HG03135 (cell line): Measurements from ENCODE around the gene RIC1.
"Not testable (repeated sequence)": the region's sequence is repeated elsewhere in the genome, so short reads cannot be mapped to it uniquely, and the experiment has no call there.

Experiments
- ATAC-seq: cut with Tn5 transposase; IDR thresholded peaks from one replicate; pipeline ENCODE4 v1.9.1; 2021; ENCODE audit warnings: mild to moderate bottlenecking, moderate library complexity; ENCODE audit not compliant: unreplicated experiment

RIC1 gene

DNA sequence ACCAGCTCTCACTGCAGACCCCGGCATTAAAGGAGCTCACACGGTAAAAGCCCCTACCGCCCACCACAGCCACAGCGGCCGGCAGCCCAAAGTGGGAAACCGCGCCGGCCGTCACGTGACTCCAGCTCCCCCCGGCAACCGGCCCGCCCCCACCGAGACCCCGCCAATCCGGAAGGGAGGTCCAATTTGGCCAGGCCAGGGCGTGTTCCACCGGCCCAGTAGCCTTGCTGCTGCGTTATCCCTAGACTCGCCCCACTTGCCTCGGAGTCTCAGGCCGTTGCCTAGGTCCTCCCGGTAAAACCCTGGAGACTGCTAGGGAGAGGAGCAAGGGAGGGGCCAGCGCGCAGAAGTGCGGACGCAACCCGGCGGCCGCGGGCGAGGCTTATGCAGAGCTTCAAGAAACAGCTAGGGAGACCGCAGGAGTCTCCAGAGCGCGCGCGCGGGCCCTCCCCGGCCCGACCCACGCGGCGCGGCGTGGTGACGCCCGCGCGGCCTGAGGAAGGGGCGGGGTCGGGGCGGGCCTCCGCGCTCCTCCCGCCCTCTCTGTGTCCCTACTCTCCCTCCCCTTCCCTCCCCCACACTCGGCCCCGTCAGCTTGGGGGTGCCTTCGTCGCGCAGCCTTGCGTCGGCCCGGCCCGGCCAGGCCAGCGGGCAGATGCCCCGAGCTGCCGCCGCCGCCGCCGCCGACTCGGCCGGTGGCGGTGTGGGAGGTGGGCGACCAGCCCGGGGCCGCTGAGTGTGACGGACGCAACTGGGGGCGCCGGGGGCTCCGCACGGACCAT is at the start of gene RIC1:
Gene RIC1 (plus strand): TSS at position 578 of the 782 bp plus-strand sequence. CDS start 203 bp downstream, at position 781.
- ATAC-seq: peak; percentile 55

DNA sequence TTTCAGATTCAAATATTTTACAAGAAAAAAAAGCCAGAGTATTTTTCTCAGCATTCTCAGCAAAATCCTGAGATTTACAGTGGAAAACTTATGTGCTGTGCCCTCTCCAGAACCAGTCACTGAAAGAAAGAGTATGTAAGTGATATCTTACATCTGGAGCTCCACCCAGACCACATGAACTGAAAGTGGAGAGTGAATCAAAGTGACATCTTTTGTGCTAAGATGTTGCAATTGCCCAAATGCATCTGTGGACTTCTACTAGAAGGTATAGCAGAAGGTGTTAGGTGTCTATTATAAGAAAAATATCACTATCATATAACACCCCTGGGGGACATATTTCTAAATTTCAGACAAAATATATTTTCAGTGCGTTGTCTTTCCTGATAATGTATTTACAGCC is 49.0 kb upstream of the RIC1 start:
- no peak for ATAC-seq

DNA sequence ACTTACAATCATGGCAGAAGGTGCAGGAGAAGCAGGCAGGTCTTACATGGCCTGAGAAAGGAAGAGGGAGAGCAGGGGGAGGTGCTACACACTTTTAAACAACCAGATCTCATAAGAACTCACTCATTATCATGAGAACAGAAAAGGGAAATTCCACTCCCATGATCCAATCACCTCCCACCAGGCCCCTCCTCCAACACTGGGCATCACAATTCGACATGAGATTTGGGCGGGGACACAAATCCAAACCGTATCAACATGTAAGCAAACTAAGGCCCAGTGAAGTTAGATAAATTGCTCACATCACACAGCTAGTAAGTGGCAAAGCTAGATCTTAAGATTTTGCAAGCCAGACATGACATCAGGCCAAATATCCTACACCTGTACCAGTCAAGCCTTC is 48.3 kb upstream of the RIC1 start:
- no peak for ATAC-seq

DNA sequence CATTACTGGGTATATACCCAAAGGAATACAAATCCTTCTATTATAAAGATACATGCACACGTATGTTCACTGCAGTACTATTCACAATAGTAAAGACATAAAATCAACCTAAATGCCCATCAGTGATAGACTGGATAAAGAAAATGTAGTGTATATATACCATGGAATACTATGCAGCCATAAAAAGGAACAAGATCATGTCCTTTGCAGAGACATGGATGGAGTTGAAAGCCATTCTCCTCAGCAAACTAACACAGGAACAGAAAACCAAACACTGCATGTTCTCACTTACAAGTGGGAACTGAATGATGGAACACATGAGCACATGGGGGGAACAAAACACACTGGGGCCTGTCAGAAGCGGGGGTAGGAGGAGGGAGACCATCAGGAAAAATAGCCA is 47.2 kb upstream of the RIC1 start:
- not testable (repeated sequence) for ATAC-seq

DNA sequence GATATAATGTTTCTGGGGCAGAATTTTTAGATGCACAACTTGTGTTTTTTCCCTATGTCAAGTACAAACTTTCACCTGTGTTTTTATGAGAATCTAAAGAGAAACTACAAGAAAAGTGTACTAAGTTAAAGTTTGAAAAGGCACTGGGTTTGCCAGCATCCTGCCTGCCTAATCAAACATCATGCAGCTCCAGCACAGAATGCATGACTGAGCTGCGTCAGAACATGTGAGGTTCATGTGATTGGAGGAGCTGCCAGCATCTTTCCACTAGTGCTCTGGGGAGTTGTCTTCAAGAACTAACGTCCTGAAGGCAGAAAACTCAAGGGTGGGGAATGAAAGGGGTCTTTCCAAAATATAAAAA is 46.1 kb upstream of the RIC1 start:
- ATAC-seq: peak; percentile 64

DNA sequence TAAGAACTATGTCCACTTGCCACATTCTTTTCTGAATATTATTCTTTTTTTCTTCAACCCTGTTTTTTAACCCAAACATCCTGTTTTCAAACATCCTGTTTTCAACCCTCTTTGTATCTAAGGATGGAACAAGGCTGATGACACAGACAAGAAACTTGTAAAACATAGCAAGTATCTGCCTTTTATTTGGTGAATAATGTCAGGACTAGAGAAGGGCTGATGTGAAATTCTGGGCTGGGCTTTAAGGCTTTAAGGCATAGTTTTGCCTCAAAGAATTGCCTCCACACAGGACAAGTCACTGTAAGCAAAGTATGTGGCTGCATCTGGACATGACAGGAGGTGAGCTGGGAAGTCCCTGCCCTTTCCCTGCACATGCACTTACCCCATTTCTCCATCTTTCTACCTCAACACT is 42.5 kb upstream of the RIC1 start:
- ATAC-seq: peak; percentile 27

DNA sequence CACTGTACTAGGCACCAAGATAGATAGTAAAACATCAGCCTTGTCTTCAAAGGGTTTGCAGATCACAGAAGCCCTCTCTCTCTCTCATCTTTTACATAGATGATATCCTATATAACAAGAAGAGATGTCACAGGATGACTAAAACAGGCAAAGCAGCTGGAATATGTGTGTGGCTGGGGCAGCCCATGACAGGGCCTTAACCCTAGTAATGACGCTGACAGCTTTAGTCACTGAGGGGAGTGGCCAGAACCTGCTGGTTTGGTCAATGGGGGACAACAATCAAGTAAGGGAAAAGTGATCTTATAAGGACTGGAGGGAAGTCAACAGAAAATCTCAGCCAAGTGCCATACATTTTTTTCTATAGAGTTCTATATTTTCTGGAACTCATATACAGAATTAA is 41.9 kb upstream of the RIC1 start:
- ATAC-seq: no peak

DNA sequence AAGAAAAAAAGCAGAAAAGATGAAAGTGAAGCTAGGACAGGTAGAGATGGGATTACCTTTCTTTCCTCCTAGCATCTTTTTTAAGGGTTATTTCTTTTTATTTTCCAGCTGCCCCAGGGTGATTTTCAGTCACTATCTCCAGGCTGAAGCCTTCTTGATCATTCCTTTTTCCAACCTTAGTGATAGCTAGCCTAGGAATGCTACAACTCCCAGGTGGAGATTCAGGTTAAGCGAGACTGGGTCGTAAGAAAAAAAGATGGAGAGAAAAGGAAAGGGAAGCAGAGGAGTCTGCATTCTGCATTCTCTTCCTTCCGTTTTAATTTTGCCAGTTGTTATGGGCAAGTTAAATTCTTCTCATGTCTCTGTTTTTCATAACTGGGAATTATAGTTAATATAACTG is 36.7 kb upstream of the RIC1 start:
- ATAC-seq: no peak

GRCh38 chr9:5592904-5593303 is 36.0 kb upstream of the RIC1 start:
- ATAC-seq: no peak

DNA sequence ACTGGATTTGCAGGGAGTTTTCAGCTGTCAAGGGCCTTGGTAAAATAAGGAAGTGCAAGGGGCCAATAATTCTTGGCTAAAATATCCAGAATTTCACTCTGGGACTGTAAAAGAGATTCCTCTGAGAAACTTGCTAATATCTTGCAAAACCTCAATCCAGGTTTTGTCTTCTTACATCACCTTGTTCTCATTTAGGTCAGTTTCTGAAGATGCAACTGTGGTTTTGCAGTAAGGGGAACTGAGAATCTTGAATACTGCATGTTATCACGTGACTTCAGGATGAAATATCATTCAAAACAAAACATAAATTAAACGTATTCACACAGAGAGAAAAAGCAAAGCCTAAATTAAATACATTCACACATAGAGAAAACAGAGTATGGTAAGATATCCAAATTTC is 35.0 kb upstream of the RIC1 start:
- peak; percentile 46 for ATAC-seq

GRCh38 chr9:5596173-5596572 is 32.7 kb upstream of the RIC1 start:
- ATAC-seq: no peak

GRCh38 chr9:5608298-5609225 is 20.3 kb upstream of the RIC1 start:
- peak; percentile 57 for ATAC-seq

DNA sequence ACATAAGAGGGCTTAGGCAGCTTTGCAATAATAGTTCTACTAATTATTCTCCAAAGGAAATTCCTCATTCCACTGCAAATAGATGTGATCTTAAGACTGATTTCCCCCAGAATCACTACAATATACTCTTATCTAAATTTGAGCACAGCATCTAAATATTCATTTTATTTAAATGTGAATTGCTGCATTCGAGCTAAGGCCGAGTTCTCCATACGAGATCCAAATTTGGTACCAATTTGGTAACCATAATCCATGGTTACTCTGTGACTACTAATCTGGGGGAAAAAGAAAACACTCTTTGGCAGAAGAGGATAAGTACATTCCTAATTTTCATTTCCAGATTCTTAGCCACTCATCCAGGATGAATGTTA is 19.7 kb upstream of the RIC1 start:
- ATAC-seq: no peak

DNA sequence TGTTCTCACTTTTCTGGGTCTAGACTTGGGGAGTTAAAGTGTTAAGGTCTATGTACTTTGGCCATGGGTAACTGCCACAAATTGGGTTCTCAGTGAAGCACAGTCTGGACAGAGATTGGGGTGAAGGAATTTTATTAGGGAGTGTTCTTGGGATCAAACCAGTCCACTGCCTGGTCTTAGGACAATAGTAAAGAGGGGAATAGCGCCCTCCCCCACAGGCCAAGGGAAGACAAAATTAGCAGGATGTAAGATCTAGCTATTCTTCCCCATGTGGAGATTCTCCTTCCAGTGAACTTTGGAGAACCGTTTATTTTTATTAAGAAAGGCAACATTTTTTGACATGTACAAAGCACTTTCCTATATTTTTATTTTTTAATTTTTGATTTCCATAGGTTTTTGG is 18.4 kb upstream of the RIC1 start:
- ATAC-seq: no peak

DNA sequence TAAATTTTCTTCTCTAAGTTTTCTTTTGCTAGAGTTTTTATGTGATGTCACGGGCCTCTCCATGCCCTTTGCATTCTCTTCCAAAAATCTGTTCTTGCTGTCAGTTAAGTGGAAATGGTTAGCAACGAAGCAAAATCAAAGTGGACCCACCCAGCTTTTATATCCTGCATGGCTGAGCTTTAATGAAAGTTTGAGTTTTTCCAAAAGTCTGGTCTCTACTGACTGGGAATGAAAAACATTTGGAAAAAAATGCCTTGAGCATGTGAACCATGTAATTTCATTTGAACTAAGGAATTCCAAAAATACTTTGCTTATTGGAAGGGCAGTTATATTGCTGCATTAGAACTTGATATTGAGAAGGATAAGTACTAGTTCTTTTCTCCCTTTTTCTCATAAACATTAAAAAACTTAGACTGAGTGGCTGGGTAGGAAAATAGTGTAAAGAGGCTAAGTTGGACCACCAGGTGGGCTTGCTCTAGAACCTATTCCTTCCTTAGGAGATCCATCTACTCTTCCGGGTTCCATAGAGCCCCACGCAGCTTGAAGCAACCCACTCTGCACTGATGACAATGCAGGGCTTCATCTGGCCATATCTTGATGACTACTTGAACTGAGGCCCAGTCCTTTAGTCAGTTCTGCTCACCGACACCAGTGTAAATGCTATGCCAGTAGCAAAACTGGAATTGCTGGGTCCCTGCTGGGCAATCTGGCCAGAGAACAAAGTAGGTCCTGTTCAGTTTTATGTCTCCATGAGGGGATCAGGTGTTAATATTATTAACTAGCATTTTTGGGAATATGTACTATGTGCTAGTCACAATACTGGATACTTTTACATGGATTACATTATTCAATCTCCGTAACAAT is 17.4 kb upstream of the RIC1 start:
- ATAC-seq: no peak

DNA sequence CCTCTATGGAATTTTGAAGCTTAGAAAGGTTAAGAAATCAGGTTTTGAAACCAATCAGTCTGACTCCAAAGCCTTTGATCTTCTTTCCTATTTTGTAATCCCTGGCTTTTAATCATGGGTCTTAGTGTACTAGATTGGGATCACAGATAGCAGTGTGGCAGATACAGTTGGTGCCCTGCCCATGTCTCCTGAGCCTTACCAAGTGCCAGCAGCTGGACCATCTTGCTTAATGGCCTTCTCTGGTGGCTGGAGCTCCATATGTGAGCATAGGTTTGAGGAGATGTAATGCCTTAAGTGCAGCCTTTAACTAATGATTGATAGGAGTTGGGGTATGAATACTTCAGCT is 16.7 kb upstream of the RIC1 start:
- no peak for ATAC-seq

DNA sequence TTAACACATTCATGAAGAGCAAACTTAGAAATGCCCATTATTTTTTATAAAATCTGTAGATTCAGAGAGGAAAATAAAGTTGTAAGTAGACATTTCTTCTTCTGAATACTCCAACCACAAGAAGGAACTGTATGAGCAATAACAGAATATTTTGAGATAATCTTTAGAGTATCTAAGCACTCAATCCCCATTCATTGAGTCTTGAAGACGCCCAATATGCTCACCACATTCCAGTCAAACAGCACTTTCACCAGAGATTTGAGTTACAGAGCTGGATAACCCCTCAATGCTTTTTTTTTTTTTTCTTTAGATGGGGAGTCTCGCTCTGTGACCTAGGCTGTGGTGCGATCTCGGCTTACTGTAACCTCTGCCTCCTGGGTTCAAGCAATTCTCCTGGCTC is 14.7 kb upstream of the RIC1 start:
- no peak for ATAC-seq

DNA sequence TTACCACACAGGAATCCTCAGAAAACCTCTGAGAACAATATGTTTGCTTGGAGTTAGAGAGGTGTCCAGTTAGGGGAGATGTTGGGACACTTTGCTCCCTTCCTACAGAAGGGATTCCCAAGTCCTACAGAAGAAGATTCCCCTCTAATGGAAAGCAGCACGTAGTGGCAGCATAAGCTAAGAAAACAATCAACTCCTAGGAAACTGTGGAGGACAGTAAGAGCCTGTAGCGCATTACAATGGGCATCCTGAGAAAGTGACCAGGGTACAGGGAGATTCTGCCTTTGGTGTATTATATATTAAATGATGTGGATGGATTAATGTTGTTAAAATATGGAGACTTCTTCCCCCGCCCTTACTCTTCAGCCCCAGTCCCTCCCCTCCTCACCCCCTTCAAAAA is 13.9 kb upstream of the RIC1 start:
- ATAC-seq: no peak

- peak; percentile 96 for ATAC-seq
These were observed 11.2 kb upstream of the RIC1 start for GRCh38 chr9:5617749-5618148.

GRCh38 chr9:5620494-5620893 is 8.4 kb upstream of the RIC1 start:
- no peak for ATAC-seq

DNA sequence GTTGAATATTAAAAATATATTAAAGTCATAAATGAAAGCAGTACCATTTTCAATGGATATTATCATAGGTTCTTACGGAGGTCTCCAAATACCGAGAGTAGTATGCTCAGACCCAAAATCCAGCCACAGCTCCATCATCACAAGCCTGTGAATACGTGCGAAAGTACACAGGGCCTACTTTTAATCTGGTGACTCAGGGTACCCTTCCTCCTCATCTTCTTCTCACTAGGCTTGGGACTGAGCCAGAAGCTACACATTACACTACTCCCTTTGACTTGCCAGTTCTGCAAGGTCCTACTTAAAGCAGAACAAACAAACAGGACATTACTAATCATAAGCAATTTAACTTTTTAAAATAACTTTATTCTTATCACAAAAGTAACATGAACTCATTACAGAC is 7.6 kb upstream of the RIC1 start:
- ATAC-seq: no peak
